GM18907 (cell line): ENCODE measurements around the gene TNRC6C.
"Not testable (repeated sequence)": the region's sequence is repeated elsewhere in the genome, so short reads cannot be mapped to it uniquely, and the experiment has no call there.

Source experiments
- ATAC-seq: cut with Tn5 transposase; IDR thresholded peaks from one replicate; pipeline ENCODE4 v1.9.1; 2021; ENCODE audit warnings: mild to moderate bottlenecking, moderate library complexity; ENCODE audit not compliant: unreplicated experiment

The TNRC6C gene

DNA sequence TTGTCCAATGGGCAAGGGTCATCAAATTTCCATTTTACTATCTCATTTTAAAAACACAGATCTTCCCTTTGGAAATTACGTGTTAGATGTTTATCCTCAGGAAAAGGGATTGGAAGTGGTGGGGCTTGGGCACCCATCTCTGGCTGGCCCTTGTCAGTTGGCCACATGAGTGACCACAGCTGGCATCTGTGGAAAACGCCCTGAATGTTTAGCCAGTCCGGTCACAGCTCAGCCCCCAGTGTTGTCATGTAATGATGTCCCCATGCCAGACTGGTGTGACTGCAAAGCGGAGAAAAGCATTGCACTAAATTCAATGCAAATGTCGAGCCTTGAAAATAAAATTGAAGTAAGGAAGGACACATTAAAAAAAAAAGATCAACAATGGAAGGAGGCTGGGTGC, 117.0 kb downstream of the TNRC6C start:
- no peak for ATAC-seq

DNA sequence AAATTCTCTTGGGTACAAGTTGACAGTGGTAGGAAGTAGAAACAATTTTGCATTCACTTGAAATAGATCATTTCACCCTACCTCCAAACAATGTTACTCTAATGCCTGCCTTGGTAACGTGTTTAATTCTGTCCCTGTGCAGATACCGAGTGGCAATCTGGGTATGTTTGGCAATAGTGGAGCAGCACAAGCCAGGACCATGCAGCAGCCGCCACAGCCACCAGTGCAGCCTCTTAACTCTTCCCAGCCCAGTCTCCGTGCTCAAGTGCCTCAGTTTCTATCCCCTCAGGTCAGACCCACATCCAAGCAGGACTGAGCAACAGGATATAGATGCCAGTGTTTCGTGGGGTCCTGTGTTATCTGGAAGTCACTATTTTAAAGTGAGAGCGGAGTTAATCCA, 120.8 kb downstream of the TNRC6C start:
- ATAC-seq = no peak

DNA sequence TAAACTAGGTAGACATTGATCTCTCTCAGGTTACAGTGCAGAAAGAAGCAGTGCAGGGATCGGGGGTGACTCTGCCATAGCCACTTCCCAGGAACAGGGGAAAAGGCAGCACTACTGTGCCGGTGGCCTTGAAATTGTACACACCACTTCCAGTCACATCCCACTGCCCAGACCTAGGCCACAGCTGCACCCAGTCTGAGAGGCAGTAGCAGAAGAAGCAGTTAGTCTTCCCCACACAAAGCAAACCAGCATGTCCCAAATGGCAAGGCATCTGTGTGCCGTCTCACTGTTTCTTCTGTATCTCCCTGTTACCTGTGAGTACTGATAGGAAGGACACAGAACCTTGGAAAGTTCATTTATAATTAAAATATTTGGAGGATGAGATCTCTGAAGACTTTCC, 123.0 kb downstream of the TNRC6C start:
- no peak for ATAC-seq

DNA sequence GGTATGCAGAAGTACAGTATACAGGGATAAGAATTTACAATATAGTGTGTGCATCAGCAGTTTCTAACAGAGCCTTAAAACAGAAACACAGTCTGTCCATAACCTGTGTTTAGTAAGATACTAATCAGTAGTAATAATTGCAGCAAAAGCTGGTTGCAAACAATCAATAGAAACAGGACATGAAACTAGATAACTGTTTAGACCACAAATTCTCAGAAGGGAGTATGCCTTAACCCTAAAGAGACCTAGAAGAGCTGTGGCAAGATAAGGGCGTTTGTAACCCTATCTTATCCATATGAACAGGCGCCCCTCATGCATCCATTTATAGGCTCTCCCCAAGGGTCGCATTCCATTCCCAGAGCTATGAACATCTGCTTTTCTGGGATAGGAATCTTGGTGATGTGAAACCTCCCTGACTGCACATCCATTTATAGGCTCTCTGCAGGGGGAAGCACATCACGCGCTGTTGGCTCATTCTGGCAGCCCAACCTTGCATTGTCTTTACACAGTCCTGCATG, 123.9 kb downstream of the TNRC6C start:
- ATAC-seq = not testable (repeated sequence)

DNA sequence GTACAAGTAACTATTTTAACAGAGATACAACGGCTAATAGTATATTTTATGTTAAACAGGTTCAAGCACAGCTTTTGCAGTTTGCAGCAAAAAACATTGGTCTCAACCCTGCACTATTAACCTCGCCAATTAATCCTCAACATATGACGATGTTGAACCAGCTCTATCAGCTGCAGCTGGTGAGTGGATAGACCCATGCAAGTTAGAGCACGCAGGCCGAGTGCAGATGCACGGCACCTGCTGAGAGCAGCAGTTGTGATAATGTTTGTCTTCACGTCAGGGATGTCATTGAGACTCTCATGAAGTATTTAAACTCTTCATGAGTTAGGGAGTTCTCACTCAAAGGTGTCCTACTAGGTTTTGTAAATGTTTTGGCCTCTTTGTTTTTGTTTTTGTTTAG, 124.5 kb downstream of the TNRC6C start:
- no peak for ATAC-seq

DNA sequence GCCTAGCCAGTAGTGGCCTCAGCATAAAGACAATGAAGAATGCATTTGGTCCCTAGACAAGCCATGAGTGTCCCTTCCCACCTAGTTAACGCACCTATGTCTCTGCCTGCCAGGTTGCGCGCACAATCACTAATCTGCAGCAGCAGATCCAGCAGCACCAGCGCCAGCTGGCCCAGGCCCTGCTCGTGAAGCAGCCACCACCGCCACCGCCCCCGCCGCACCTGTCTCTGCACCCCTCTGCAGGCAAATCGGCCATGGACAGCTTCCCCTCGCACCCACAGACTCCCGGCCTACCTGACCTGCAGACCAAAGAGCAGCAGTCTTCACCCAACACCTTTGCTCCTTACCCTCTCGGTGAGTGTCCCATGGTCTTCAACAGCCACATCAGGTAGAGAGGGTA, 128.2 kb downstream of the TNRC6C start:
- no peak for ATAC-seq

DNA sequence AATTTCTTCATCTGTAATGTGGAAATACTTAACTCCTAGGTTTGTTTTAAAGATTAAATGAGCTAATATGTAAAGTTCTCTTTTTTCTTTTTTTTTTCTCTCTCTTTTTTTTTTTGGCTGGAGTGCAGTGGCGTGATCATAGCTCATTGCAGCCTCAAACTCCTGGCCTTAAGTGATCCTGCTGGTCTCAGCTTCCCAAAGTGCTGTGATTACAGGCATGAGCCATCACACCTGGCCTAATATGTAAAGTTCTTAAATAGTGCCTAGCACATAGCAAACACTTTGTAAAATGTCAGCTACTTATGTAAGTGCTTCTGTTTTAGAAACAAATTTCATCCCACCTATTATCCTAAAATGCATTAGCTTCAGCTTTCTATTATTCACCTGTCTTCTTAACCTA, 130.0 kb downstream of the TNRC6C start:
- ATAC-seq = no peak

DNA sequence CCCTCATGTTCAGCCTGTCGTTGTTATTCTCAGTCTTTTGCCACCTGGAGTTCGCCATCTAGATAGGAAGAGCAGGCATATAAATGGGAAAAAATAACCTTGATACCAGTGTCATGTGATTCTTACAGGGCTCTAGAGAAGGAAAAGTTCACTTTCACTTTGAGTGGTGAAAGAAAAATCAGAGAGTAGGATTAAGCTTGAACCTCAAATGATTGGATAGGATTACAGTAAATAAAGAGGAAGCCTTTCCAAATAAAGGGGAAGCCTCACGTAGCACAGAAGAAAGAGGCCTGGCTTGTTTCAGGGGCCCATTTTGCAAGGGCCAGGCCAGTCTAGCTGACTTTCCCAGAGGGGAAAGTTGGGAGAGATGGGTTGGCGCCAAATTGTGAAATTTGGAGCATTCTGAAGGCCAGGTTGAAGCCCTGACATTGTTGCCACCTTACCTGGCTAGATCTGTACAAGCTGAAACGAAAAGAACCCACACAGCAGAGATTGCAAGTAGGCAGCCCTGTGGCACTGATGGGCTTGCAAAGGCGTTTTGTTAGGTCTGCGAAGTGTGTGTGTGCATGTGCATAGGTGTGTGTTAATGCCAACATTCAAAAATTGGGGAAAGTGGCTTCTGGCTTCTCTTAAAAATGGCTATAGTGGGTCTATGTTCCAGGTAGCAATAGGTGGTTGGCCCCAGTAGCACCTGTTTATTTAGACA, 131.2 kb downstream of the TNRC6C start:
- ATAC-seq = no peak

DNA sequence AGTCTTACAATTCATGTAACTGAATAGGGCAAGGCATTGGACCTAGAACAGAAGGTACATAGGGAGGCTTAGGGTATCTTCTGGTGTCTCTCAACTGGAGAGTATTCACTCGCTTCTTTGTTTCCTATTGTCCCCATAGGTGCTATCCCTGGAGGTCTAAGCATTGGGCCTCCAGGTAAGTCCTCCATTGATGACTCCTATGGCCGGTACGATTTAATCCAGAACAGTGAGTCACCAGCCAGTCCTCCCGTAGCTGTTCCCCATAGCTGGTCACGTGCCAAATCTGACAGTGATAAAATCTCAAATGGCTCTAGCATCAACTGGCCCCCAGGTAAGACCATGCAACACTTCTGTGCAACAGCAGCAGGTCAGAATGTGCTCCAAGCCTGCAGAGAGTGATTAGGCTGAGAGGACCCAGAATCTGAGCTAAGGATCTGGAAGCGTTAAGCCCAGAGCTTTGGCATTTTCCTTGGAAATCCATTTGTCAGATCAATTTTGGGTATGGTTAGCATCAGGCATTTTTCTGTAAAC, 134.4 kb downstream of the TNRC6C start:
- ATAC-seq = no peak

DNA sequence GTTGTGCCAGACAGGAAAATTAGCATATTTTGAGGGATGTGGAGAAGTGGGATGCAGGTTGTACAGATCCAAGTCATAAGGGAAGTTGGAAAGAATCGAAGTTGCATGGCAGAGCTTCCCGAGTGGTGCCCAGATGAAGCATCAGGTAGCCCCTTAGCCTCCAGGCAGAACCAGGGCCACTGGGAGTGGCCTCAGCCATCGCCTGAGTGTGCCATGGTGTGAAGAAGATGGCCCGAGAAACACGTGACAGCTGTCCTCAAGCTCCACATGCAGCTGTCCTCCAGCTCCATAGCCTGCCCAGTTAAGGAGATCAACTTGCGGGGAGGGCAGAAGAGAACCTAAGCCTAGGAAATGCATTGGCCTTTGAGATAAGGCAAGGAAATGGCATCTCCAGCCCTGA, 136.5 kb downstream of the TNRC6C start:
- ATAC-seq = no peak

DNA sequence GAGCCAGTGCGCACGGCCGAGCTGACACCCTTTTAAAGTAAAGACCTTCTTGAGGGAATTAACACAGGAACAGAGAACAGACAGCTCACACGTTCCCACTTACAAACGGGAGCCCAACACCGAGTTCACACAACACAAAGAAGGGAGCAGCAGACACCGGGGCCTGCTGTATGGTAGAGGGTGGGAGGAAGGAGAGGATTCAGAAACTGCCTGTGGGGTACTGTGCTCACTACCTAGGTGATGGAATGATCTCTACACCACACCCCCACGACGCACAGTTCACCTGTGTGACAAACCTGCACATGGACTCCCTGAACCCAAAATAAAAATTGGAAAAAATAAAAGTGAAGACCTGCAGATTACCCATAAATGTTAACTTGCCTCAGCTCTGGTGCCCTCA, 137.6 kb downstream of the TNRC6C start:
- ATAC-seq = no peak

DNA sequence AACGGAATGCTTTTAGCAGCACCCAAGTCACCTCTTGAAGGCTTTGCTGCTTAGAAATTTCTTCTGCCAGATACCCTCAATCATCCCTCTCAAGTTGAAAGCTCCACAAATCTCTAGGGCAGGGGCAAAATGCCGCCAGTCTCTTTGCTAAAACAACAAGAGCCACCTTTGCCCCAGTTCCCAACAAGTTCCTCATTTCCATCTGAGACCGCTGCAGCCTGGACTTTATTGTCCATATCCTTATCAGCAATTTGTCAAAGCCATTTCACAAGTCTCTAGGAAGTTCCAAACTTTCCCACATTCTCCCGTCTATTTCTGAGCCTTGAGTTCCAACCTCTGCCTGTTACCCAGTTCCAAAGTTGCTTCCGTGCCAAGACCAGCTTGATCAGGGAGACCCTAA, 142.6 kb downstream of the TNRC6C start:
- no peak for ATAC-seq

DNA sequence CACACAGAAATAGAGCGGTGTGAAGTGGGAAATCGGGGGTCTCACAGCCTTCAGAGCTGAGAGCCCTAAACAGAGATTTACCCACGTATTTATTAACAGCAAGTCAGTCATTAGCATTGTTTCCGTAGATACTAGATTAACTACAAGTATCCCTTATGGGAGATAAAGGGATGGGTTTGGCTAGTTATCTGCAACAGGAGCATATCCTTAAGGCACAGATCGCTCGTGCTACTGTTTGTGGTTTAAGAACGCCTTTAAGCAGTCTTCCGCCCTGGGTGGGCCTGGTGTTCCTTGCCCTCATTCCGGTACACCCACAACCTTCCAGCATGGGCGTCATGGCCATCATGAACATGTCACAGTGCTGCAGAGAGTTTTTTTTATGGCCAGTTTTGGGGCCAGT, 143.0 kb downstream of the TNRC6C start:
- no peak for ATAC-seq

DNA sequence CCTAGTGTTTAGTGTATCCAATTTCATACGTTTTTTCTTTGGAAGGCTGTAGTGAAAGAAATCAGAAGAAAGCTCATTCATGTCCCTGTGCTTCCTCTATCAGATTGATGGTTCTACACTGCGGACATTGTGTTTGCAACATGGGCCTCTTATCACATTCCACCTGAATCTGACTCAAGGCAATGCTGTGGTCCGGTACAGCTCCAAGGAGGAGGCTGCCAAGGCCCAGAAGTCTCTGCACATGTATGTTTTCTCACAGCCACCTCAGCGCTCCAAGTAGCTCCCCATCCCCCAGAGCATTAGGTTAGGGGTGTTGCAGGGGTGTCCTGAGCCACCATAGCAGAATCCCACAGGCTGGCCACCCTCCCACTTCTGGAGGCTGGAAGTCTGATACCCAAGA, 144.8 kb downstream of the TNRC6C start:
- no peak for ATAC-seq

DNA sequence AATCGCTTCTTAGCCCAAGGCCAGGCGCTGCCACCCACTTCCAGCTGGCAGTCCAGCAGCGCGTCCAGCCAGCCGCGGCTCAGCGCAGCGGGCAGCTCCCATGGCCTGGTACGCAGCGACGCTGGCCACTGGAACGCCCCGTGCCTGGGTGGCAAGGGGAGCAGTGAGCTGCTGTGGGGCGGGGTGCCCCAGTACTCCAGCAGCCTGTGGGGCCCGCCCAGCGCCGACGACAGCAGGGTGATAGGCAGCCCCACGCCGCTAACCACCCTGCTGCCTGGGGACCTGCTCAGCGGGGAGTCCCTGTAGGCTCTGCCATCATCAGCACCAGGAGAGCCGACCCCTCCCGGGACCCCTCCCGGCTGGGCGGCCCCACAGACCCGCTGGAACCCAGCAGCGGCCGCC, 146.0 kb downstream of the TNRC6C start:
- no peak for ATAC-seq

DNA sequence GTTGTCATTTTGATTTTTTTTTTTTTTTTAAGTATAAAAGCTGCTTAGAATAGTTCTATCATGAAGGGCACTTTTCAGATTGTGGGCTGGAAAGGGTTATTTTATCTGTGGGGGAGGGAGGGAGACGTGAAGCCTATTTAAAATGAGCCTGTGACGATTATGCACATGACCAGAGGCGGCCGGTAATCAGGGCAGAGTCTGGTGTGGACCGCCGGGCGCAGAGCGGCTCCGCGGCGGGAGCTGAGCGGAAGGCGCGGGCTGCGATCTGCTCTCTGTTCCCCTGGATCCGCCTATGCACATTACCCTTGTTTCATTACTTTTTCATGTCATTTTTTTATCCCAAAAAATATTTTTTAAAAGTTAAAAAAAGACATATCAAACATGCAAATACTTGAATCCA, 146.6 kb downstream of the TNRC6C start:
- ATAC-seq = no peak

DNA sequence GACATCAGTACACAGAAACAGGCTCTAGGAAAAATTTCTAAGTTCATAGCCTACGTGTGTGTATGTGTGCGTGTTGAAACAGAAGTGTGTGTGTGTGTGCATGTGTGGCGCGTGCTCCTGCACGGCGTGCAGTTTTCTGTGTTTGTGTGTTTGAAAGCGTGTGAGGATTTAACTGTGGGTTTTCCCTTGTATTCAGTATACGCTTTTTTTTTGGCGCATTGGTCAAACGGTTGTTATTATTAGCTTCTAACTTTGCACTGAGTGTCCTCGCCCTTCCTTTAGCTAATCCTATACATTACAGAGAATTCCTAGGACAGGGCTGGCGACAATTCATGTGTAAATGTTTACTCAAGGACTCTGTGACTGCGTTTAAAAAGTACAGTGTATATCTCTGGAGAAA, 147.0 kb downstream of the TNRC6C start:
- ATAC-seq = no peak

DNA sequence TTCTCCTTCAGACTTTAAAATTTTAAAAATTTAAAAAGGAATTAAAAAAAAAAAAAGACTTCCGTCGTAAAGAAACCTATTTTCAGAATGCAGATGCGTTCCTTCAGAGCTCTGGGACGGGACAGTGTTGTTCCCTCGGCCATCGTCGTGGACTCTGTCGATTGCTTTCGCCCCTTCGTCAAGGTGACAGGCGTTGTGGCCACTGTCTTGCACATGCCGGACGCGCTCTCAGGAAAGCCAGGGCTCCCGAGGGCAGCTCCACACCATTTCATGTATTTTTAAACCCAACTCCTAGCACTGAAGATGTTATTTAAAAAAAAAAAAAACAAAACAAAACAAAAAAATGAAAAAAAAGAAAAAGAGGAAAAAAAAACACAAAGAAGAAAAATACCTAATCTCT, 147.7 kb downstream of the TNRC6C start:
- no peak for ATAC-seq

DNA sequence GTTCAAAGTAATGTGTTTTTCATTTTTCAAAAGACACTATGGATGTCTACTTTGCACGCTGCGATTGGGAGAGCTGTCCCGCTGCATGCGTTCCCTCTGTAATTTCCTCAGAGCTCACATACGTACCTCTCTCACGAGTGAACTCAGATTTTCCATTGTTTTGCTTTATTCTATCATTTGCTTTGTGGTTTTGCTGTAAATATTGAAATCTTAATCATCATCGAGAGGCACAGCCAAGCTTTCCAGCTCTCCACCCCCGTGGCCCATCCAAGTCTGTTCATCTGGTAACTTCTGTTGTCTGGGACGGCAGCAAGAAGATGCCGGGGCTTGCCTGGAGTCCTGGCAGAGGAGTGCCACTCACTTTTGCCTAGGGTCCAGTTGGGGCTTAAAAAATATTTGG, 149.0 kb downstream of the TNRC6C start:
- ATAC-seq = no peak

DNA sequence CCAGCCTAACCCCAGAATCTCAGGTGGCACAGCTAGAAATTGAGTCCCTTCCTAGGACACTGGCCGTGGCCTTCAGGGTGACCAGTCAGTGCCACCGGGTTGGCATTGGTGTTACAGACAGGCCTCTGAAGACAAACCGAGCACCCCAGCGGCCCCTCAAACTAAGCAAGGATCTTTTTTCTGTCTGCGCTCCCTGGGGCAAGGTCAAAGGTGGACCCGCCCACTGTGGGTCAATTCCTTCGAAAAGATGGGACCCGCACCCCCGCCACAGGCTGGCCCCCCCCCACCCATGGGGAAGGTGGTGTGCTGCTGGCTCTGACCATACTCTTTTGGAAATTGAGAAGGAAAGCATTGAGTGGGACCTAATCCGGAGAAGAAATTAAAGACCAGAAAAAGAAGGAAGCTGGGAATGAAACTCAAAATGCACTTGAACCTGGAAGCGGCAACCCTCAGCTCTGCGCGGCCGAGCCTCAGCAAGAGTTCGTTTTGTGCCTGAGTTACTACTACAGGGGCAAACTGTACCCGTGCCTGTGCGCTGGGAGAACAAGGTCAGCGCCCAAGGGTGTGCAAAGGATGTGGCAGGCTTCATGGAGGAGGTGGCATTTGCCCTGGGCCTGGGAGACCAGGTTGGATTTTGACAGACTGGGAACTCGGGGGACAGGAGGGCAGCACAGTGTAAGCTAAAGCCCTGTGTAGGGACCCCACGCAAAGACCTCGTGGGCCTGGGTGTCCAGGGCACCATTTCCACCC, 149.6 kb downstream of the TNRC6C start:
- no peak for ATAC-seq

DNA sequence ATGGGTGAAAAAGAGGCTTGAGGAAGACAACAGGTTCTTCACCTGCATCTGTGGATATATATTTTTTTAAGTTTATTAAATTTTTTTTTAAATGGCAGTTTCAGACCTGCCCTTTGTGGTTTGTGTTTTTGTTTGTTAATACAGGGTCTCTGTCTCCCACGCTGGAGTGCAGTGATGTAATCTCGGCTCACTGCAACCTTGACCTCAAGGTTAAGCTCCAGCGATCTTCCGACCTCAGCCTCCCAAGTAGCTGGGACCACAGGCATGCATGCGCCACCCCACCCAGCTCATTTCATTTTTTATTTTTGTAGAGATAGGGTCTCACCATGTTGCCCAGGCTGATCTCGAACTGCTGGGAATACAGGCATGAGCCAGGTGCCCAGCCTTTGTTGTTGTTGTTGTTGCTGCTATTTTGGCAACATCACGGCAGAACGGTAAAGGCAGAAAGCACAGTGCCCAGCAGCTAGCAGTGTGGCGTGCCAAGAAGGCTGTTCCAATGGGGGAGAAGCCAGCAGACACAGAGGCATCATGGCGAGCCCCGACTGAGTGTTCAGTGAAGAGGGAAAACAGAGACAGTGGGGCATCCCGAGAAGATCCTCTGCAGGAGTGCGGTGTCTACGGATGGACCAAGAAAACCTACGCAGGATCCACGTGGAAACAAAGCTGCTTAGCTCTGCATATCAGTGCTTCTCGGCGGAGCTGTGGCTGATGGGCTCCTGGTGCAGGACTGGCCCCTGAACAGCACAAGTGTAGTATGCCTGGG, 150.4 kb downstream of the TNRC6C start:
- no peak for ATAC-seq

DNA sequence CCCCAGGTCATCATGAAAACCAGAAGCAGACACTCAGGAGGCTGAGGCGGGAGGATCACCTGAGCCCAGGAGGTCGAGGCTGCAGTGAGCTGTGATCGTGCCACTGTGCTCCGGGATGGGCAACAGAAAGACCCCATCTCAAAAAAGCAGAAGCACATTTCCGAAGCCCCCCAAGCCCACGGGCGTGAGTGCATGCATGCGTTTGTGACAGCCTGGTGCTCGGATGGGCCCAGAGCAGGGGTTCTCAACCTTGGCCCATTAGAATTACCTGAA, 150.9 kb downstream of the TNRC6C start:
- no peak for ATAC-seq
